Smooth muscle cell (in vitro differentiated cells): ENCODE data around the gene RPL37. TPM values are rescaled to one million over a fixed set of nuclear protein-coding genes. Genes with fewer than 3 reads are reported as not detected.
A peak's percentile ranks its signal among the peaks of the same experiment; 100 is the strongest.
"Not testable (repeated sequence)": the region's sequence is repeated elsewhere in the genome, so short reads cannot be mapped to it uniquely, and the experiment has no call there.

Experiments
- DNase-seq: peaks from one replicate; lab custom pipeline; 2025; ENCODE audit not compliant: unreplicated experiment; lab: John Stamatoyannopoulos, UW
- H2AFZ ChIP-seq: fragments of 200-600 bp; sonication (generic); 2 replicates; pipeline ENCODE4 v1.6.0; 2016; ENCODE audit warnings: antibody characterized with exemption, low read depth, mild to moderate bottlenecking
- H3F3A ChIP-seq: fragments of 200-600 bp; sonication (generic); 2 replicates; pipeline ENCODE4 v1.6.0; 2017; ENCODE audit warnings: antibody characterized with exemption, low read depth
- H3K27ac ChIP-seq: fragments of 200-600 bp; sonication (generic); 2 replicates; pipeline ENCODE4 v1.5.1; 2016; ENCODE audit warnings: low read depth, mild to moderate bottlenecking
- H3K27me3 ChIP-seq: fragments of 200-600 bp; sonication (generic); 2 replicates; pipeline ENCODE4 v1.6.1; 2016; ENCODE audit warnings: low read depth, mild to moderate bottlenecking
- H3K36me3 ChIP-seq: fragments of 200-600 bp; sonication (generic); 2 replicates; pipeline ENCODE4 v1.5.1; 2016; ENCODE audit warnings: low read depth
- H3K4me1 ChIP-seq: fragments of 200-600 bp; sonication (generic); 2 replicates; pipeline ENCODE4 v1.5.1; 2016; ENCODE audit warnings: low read depth
- H3K4me2 ChIP-seq: fragments of 200-600 bp; sonication (generic); 2 replicates; pipeline ENCODE4 v1.6.0; 2016; ENCODE audit warnings: mild to moderate bottlenecking
- H3K4me3 ChIP-seq: fragments of 200-600 bp; sonication (generic); 2 replicates; pipeline ENCODE4 v1.5.1; 2016; ENCODE audit warnings: mild to moderate bottlenecking
- H3K79me2 ChIP-seq: fragments of 200-600 bp; sonication (generic); 2 replicates; pipeline ENCODE4 v1.6.0; 2016; ENCODE audit warnings: low read depth, mild to moderate bottlenecking
- H3K9ac ChIP-seq: fragments of 200-600 bp; sonication (generic); 2 replicates; pipeline ENCODE4 v1.6.0; 2016; ENCODE audit warnings: low read depth
- H3K9me3 ChIP-seq: fragments of 200-600 bp; sonication (generic); replicated peaks from 2 replicates; pipeline ENCODE4 v1.5.1; 2016; ENCODE audit warnings: low read depth
- H4K20me1 ChIP-seq: fragments of 200-600 bp; sonication (generic); 2 replicates; pipeline ENCODE4 v1.6.0; 2016; ENCODE audit warnings: low read depth
- CTCF ChIP-seq: fragments of 200-600 bp; sonication (generic); IDR thresholded peaks from 2 replicates; pipeline ENCODE4 v1.5.1; 2017; ENCODE audit warnings: borderline replicate concordance, mild to moderate bottlenecking, antibody characterized with exemption; ENCODE audit not compliant: insufficient read depth, poor library complexity, severe bottlenecking
- WGBS: methylation state at CpG from one replicate; pipeline ENCODE4 v1.1.7; 2016; ENCODE audit warnings: low lambda C conversion rate; 5-methylcytosine and 5-hydroxymethylcytosine counted together
- polyA plus RNA-seq: library from polyadenylated mRNA; unstranded; fragments of >200 nt; fragmentation: Nextera tagmentation; extraction: Ambion mirVana; gene quantifications from 2 replicates; pipeline ENCODE4 v1.2.1, GENCODE V29; 2016
- total RNA-seq: library from RNA; depleted of rRNA; stranded (reverse); fragments of >200 nt; gene quantifications from 2 replicates; pipeline ENCODE4 v1.2.3, GENCODE V29; 2014

Gene RPL37
- total and polyA plus RNA-seq, 2 experiments from 2014 or later, result 228 to 594 TPM

GRCh38 chr5:40798012-40798800 lies 36.8 kb downstream of the RPL37 start, which contains the start of gene PRKAA1:
Gene PRKAA1, minus strand, starts transcription at chr5:40798374. Its CDS starts 185 bp downstream, at chr5:40798189.
- H3K79me2 ChIP-seq, result peaks cover 44% of the 10 kb centered on the region
- no peaks in the 10 kb centered on the region for H3K27me3 ChIP-seq
- peak; percentile 81 for DNase-seq
- no peaks in the 10 kb centered on the region for H3K9me3 ChIP-seq
- WGBS, result under 1% methylated on average over 49 of the region's 70 CpGs
- peak within 1 kb of the TSS; percentile 100 for H2AFZ ChIP-seq
- peak within 1 kb of the TSS; percentile 98 for H3K4me3 ChIP-seq
- H3K27ac ChIP-seq, result peak within 1 kb of the TSS; percentile 82
- H3K4me2 ChIP-seq, result peak within 1 kb of the TSS; percentile 99
- H4K20me1 ChIP-seq, result peaks cover 41% of the 10 kb centered on the region
- peaks cover 9% of the 10 kb centered on the region for H3F3A ChIP-seq
- peaks cover 13% of the 10 kb centered on the region for H3K4me1 ChIP-seq
- peak; percentile 63 for TF ChIP-seq CTCF
- H3K36me3 ChIP-seq, result no peaks in the 10 kb centered on the region
- H3K9ac ChIP-seq, result peak within 1 kb of the TSS; percentile 90

GRCh38 chr5:40797273-40798011 lies 37.6 kb downstream of the RPL37 start:
- no peaks in the 10 kb centered on the region for H3K27me3 ChIP-seq
- peaks cover 51% of the 10 kb centered on the region for H3K79me2 ChIP-seq
- WGBS, result 1% methylated on average over 36 of the region's 56 CpGs
- H2AFZ ChIP-seq, result peak overlapping the region; percentile 99
- H3K4me1 ChIP-seq, result peaks cover 13% of the 10 kb centered on the region
- H3K27ac ChIP-seq, result peak overlapping the region; percentile 82
- no peaks in the 10 kb centered on the region for H3K9me3 ChIP-seq
- peaks cover 48% of the 10 kb centered on the region for H4K20me1 ChIP-seq
- peak overlapping the region; percentile 98 for H3K4me3 ChIP-seq
- H3F3A ChIP-seq, result peaks cover 9% of the 10 kb centered on the region
- no peaks in the 10 kb centered on the region for H3K36me3 ChIP-seq
- H3K9ac ChIP-seq, result peak overlapping the region; percentile 90
- no peak for TF ChIP-seq CTCF
- DNase-seq, result peak; percentile 81
- H3K4me2 ChIP-seq, result peak overlapping the region; percentile 99

- no peak for DNase-seq
- Histone ChIP-seq H3K4me2 (peak overlapping the region; percentile 99), H3K9me3 (no peaks in the 10 kb centered on the region), H3K4me3 (peak overlapping the region; percentile 98), H3K9ac (no peak overlapping the region), H2AFZ (no peak overlapping the region), H4K20me1 (peaks cover 58% of the 10 kb centered on the region), H3F3A (peaks cover 9% of the 10 kb centered on the region), H3K27me3 (no peaks in the 10 kb centered on the region), H3K27ac (no peak overlapping the region), H3K36me3 (no peaks in the 10 kb centered on the region), H3K4me1 (peaks cover 13% of the 10 kb centered on the region), H3K79me2 (peaks cover 61% of the 10 kb centered on the region)
- WGBS, result 76% methylated on average over 3 of the region's 3 CpGs
- no peak for TF ChIP-seq CTCF
Measured at GRCh38 chr5:40796487-40796889, 38.5 kb downstream of the RPL37 start.

- H3K9me3 ChIP-seq, DNase-seq, H3K36me3 ChIP-seq, H2AFZ ChIP-seq, H3K4me2 ChIP-seq, H3K9ac ChIP-seq, H3K4me3 ChIP-seq, H3K27ac ChIP-seq, H3K27me3 ChIP-seq, H3F3A ChIP-seq: not testable (repeated sequence)
- Histone ChIP-seq H3K79me2 (peaks cover 77% of the 10 kb centered on the region), H3K4me1 (peaks cover 13% of the 10 kb centered on the region), H4K20me1 (peaks cover 74% of the 10 kb centered on the region)
- 92% methylated on average over 3 of the region's 3 CpGs for whole genome bisulfite sequencing
Measured at GRCh38 chr5:40794877-40795276, 40.1 kb downstream of the RPL37 start.

GRCh38 chr5:40794340-40794739 lies 40.7 kb downstream of the RPL37 start:
- H3K27ac ChIP-seq, H3K4me2 ChIP-seq, H3F3A ChIP-seq, H3K4me3 ChIP-seq, H3K9ac ChIP-seq, H2AFZ ChIP-seq, H3K27me3 ChIP-seq, H3K36me3 ChIP-seq, H3K9me3 ChIP-seq, DNase-seq: not testable (repeated sequence)
- Histone ChIP-seq H3K79me2 (peaks cover 82% of the 10 kb centered on the region), H4K20me1 (peaks cover 78% of the 10 kb centered on the region), H3K4me1 (peaks cover 13% of the 10 kb centered on the region)

- not testable (repeated sequence) for H3K9ac ChIP-seq, H3K27me3 ChIP-seq, H3F3A ChIP-seq, H3K4me3 ChIP-seq, H3K4me1 ChIP-seq, H3K4me2 ChIP-seq, H3K27ac ChIP-seq, DNase-seq, H3K9me3 ChIP-seq, H3K36me3 ChIP-seq, H2AFZ ChIP-seq
- Histone ChIP-seq H4K20me1 (peaks cover 95% of the 10 kb centered on the region), H3K79me2 (peaks cover 99% of the 10 kb centered on the region)
- WGBS, result 93% methylated on average over 9 of the region's 10 CpGs
Measured at GRCh38 chr5:40792691-40793090, 42.3 kb downstream of the RPL37 start.
